ENCODE results near the gene STRBP.

STRBP gene

DNA sequence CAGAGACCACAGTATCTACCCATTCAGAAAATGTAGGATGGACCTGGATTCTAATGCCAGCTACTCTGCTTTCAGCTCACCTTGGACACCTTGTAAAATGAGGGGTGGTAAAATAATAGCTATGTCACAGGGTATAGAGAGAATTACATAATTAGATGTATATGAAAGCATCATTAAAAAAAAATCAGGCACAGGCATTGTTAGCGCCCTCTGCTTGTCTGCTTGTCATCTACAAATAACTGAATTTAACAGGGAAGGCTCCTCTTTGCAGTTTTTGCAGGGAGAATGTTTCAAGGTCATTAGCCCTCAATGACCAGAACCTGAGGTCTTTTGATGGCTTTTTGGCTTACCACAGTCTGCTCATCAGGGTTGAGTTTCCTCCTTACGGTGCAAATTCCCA is 176.9 kb downstream of the STRBP start:
- DNase-seq: no peak

DNA sequence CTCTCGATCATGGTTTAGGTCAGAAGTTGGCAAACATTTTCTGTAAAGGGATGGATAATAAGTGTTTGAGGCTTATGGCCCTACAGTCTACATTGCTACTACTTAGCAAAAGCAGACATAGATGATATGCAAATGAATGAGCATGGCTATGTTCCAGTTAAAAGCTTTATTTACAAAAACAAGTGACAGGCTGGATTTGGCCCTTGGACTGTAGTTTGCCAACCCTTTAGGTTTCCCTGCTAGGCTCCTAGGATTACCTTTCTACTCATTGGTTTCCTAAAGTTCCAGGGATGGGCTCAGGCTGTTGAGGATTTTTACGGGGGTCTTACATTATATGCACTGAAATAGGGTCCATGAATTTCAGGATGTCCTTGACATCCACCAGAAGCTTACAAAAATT is 177.4 kb downstream of the STRBP start:
- DNase-seq: no peak

GRCh38 chr9:123090198-123090896 is 178.0 kb downstream of the STRBP start:
- DNase-seq: no peak

DNA sequence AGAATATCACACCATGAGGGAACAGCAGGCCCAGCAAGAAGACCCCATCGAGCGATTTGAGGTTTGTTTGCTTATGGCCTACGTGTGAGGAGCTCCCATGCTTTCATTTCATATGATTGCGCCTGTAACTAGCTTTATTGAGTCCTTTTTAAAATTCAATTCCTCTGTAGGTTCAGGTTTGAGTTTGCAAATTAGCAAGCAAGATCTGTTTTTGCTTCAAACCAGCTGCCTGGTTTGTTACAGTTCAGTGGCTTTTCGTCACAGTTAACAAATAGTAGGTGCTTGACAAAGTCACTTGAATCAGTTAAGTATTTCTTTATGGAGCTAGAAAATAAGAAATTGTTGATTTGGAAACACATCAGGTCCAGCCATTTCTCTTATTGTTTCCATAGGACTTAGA is 178.6 kb downstream of the STRBP start:
- no peak for DNase-seq

- no peak for DNase-seq
These were observed 179.3 kb downstream of the STRBP start for GRCh38 chr9:123089040-123089439.

GRCh38 chr9:123087359-123087888 is 181.0 kb downstream of the STRBP start:
- no peak for DNase-seq

DNA sequence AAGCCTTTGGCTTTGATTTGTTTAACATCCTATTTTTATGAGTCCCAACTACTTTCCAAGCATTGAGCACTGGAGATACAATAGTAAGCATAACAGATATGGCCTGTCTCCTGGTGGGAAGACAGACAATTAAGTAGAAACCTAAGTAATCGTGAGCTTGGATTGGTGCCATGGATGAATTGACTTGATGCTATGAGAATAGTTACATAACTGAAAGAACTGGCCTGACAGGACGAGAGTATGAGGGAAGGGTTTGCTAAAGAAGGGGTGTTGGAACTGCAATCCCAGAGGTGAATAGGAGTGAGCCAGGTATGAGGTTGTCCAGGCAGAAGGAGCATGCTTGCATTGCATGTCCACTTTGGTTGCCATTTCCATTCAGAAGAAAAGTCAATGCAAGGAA is 182.5 kb downstream of the STRBP start:
- no peak for DNase-seq

GRCh38 chr9:123084256-123084655 is 184.1 kb downstream of the STRBP start:
- DNase-seq: no peak

- no peak for DNase-seq
These were observed 184.7 kb downstream of the STRBP start for GRCh38 chr9:123083680-123084079.

GRCh38 chr9:123081824-123082223 is 186.6 kb downstream of the STRBP start:
- no peak for DNase-seq

GRCh38 chr9:123080444-123080843 is 187.9 kb downstream of the STRBP start:
- DNase-seq: no peak

DNA sequence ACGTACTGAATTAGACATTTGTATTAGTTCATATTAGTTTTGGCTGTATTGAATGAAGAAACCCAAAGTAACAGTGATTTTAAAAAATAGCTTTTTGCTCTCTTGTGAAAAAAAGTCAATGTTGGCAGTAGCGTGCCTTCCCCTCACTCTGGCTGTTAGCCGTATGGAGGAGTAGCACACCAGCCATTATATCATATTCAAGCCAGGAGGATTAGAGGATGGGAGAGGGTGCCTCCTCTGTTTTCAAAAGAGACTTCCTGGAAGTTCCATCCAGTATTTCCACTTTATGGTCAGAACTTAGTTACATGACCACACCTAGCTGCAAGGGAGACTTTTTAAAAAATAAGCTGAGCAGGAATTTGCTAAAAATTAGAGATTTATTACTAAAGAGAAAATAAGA is 193.8 kb downstream of the STRBP start:
- DNase-seq: no peak

GRCh38 chr9:123073991-123074422 is 194.4 kb downstream of the STRBP start:
- DNase-seq: no peak

DNA sequence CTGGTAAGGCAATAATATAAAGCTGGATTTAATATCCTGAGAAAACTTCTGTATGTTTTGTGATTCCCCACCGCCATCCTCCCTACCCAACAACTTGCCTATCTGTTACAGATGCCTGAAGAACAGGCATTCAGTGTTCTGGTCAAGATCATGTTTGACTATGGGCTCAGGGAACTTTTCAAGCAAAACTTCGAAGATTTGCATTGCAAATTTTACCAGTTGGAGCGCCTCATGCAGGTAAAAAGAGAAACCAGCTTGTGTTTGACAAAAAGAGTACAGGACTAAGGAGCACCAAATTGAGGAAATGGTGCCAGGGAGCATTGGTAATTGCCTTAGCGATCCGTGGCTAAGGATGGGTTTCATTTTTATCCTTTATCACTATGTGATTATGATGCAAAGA is 194.9 kb downstream of the STRBP start:
- DNase-seq: no peak

GRCh38 chr9:123072407-123072995 is 195.9 kb downstream of the STRBP start:
- DNase-seq: no peak

Measured in NCI-H2029 treated with DMSO at 0.1 percent for 48 hours (cell line).